ENCODE data around the gene FOLR2.
"Not testable (repeated sequence)": the region's sequence is repeated elsewhere in the genome, so short reads cannot be mapped to it uniquely, and the experiment has no call there.

DNA sequence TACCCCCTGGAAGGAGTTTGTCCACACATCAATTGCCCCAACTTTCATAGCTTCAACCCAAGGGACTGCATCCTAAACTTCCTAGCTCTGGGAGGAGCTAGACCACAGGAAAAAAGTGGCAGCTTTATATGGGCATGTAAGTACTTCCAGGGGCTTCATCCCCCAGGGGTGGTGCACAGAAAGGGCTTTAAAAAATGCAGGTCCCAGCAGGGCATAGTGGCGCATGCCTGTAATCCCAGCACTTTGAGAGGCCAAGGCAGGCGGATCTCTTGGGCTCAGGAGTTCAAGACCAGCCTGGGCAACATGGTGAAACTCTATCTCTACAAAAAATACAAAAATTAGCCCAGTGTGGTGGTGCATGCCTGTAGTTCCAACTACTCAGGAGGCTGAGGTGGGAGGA, 9.8 kb upstream of the FOLR2 start:
- TF ChIP-seq, protein P1, sequence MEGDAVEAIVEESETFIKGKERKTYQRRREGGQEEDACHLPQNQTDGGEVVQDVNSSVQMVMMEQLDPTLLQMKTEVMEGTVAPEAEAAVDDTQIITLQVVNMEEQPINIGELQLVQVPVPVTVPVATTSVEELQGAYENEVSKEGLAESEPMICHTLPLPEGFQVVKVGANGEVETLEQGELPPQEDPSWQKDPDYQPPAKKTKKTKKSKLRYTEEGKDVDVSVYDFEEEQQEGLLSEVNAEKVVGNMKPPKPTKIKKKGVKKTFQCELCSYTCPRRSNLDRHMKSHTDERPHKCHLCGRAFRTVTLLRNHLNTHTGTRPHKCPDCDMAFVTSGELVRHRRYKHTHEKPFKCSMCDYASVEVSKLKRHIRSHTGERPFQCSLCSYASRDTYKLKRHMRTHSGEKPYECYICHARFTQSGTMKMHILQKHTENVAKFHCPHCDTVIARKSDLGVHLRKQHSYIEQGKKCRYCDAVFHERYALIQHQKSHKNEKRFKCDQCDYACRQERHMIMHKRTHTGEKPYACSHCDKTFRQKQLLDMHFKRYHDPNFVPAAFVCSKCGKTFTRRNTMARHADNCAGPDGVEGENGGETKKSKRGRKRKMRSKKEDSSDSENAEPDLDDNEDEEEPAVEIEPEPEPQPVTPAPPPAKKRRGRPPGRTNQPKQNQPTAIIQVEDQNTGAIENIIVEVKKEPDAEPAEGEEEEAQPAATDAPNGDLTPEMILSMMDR (IDR thresholded peaks at IDR 0.05): not testable (repeated sequence)
- not testable (repeated sequence) for TF ChIP-seq POLR2A (IDR thresholded peaks at IDR 0.05)
